K562 (cell line): ENCODE data around the gene SPEM1. TPM values are rescaled to one million over a fixed set of nuclear protein-coding genes. Genes with fewer than 3 reads are reported as not detected.
A peak's percentile ranks its signal among the peaks of the same experiment; 100 is the strongest.

Source experiments
- ATAC-seq: fragments of 200-7000 bp; cut with Tn5 transposase; 3 replicates; pipeline ENCODE4 v1.9.1; 2020; ENCODE audit warnings: moderate library complexity
- BruUV-seq: library from RNA; stranded (reverse); fragments of 400-500 nt; replicated peaks from 2 replicates; lab custom pipeline; 2021; lab: Mats Ljungman, UMichigan
- CTCF ChIA-PET: fragments of 300-600 bp; formaldehyde crosslinking; extraction: SDS; loops from one replicate; lab custom pipeline; 2021; ENCODE audit warnings: low intra/inter-chr PET ratio; lab: Yijun Ruan, JAX
- POLR2A ChIA-PET: fragments of 300-600, 350-650 bp; sonication (Branson Sonifier 250); formaldehyde crosslinking; extraction: SDS; loops from one replicate; lab custom pipeline; 2021; ENCODE audit warnings: antibody characterized with exemption, inconsistent platforms; lab: Yijun Ruan, JAX
- DNase-seq, 4 experiments: peaks; one replicate each; pipeline versions ENCODE4 v3.0.0 to v3.0.0-alpha.2; 2011 to 2018; ENCODE audit warnings: low spot score in 3 of 4, mixed read lengths in 3 of 4; ENCODE audit errors: extremely low read depth in 1 of 4
- FAIRE-seq: peaks from 2 replicates; lab custom pipeline; 2011; peaks lifted over from hg19 to GRCh38; lab: Jason Lieb, UNC
- H2AFZ ChIP-seq: 2 replicates; pipeline ENCODE4 v1.6.0; 2011; ENCODE audit warnings: low read depth, low read length, control low read depth, inconsistent platforms
- H3K27ac ChIP-seq: fragments of 200-600 bp; 3 replicates; pipeline ENCODE4 v1.8.0; 2011; ENCODE audit warnings: low read depth, mild to moderate bottlenecking, control low read depth, inconsistent platforms, low read length, moderate library complexity, mixed read lengths; ENCODE audit errors: extremely low read depth
- H3K27me3 ChIP-seq, 2 experiments: fragments of 300-600 bp in 1 of 2; 2 replicates in 1 of 2; 3 replicates in 1 of 2; pipeline versions ENCODE4 v1.6.0 to v1.8.0; 2011; ENCODE audit warnings: inconsistent platforms in 2 of 2, low read length in 2 of 2, mild to moderate bottlenecking in 1 of 2, mixed read lengths in 1 of 2, moderate library complexity in 1 of 2; ENCODE audit not compliant: control insufficient read depth in 2 of 2, insufficient read depth in 2 of 2
- H3K36me3 ChIP-seq: fragments of 300-600 bp; 3 replicates; pipeline ENCODE4 v1.8.0; 2011; ENCODE audit warnings: mild to moderate bottlenecking, low read length, inconsistent platforms; ENCODE audit not compliant: control insufficient read depth, insufficient read depth
- H3K4me1 ChIP-seq, 2 experiments: fragments of 200-600 bp in 1 of 2; replicated peaks in 1 of 2; 2 replicates in 1 of 2; 3 replicates in 1 of 2; pipeline versions ENCODE4 v1.5.1 to v1.8.0; 2011; ENCODE audit warnings: inconsistent platforms in 2 of 2, low read length in 2 of 2, mild to moderate bottlenecking in 1 of 2, mixed read lengths in 1 of 2, moderate library complexity in 1 of 2; ENCODE audit not compliant: control insufficient read depth in 2 of 2, insufficient read depth in 2 of 2
- H3K4me2 ChIP-seq: 2 replicates; pipeline ENCODE4 v1.6.1; 2011; ENCODE audit warnings: low read length, control low read depth, inconsistent platforms, mixed read lengths; ENCODE audit not compliant: insufficient read depth
- H3K4me3 ChIP-seq: fragments of 200-600 bp; sonication (generic), shearing (Covaris generic); 2 replicates; pipeline ENCODE4 v1.5.1; 2016; ENCODE audit warnings: control low read depth, inconsistent platforms
- H3K79me2 ChIP-seq: fragments of 200-600 bp; 3 replicates; pipeline ENCODE4 v1.8.0; 2011; ENCODE audit warnings: low read length, inconsistent platforms; ENCODE audit not compliant: control insufficient read depth, insufficient read depth
- H3K9ac ChIP-seq, 2 experiments: 2 replicates each; pipeline versions ENCODE4 v1.6.0 to v1.6.1; 2011; ENCODE audit warnings: low read depth in 2 of 2, low read length in 2 of 2, control low read depth in 1 of 2, inconsistent platforms in 1 of 2, mild to moderate bottlenecking in 1 of 2, mixed read lengths in 1 of 2; ENCODE audit not compliant: insufficient read depth in 1 of 2
- H3K9me1 ChIP-seq: one replicate; pipeline ENCODE4 v1.6.0; 2011; ENCODE audit warnings: inconsistent platforms, mild to moderate bottlenecking, low read length, moderate library complexity; ENCODE audit not compliant: control insufficient read depth, insufficient read depth
- H3K9me3 ChIP-seq: replicated peaks from 2 replicates; pipeline ENCODE4 v1.5.1; 2011; ENCODE audit warnings: low read depth, low read length, inconsistent platforms; ENCODE audit not compliant: control insufficient read depth, insufficient read depth
- H4K20me1 ChIP-seq: replicated peaks from 2 replicates; pipeline ENCODE4 v1.6.1; 2011; ENCODE audit warnings: low read length, inconsistent platforms, mixed read lengths; ENCODE audit not compliant: control insufficient read depth, insufficient read depth
- ZNF165 ChIP-seq: fragments of 250-450 bp; sonication (Bioruptor Pico); IDR thresholded peaks from 2 replicates; pipeline ENCODE4 v1.4.0; 2020; ENCODE audit warnings: borderline replicate concordance
- WGBS: fragments of 100-300 bp; shearing (Covaris generic); methylation state at CpG from one replicate; pipeline ENCODE4 v1.1.6; 2016; ENCODE audit warnings: low coverage, mixed read lengths; ENCODE audit not compliant: insufficient coverage; ENCODE audit errors: missing lambda C conversion rate; 5-methylcytosine and 5-hydroxymethylcytosine counted together
- in situ Hi-C: fragments of 300-500 bp; cut with MboI; formaldehyde crosslinking; loops from 4 replicates; pipeline ENCODE4 v1.15.0; 2018; ENCODE audit warnings: inconsistent platforms, mixed read lengths
- intact Hi-C: fragments of 100-400 bp; cut with micrococcal nuclease; formaldehyde crosslinking; loops from 2 replicates; pipeline ENCODE4 v1.14.2; 2022
- polyA plus RNA-seq, 8 experiments: library from polyadenylated mRNA; depleted of rRNA in 4 of 8; stranded (reverse) in 5 of 8; unstranded in 3 of 8; fragments of >200 nt; fragmentation: Nextera tagmentation in 2 of 8; fragmentation: Illumina TruSeq in 1 of 8; extraction: Ambion mirVana in 2 of 8; extraction: Trizol in 1 of 8; gene quantifications; 2 replicates each; pipeline versions ENCODE4 v1.2.1 to v1.2.3, GENCODE V29; 2011 to 2014; ENCODE audit warnings: inconsistent platforms in 1 of 8, missing spikeins in 1 of 8
- total RNA-seq, 7 experiments: library from RNA; depleted of rRNA in 6 of 7; stranded (reverse); fragments of >200 nt in 6 of 7; fragmentation: Illumina TruSeq in 2 of 7; extraction: Trizol in 2 of 7; gene quantifications; 2 replicates each; pipeline versions ENCODE4 v1.2.1 to v1.2.3, GENCODE V29; 2011 to 2021; ENCODE audit warnings: low replicate concordance in 1 of 7
- TF ChIP-seq, protein P1 (sequence below): fragments of 250-450 bp; sonication (Bioruptor Pico); IDR thresholded peaks from 2 replicates; pipeline ENCODE4 v1.5.0; 2021
- TF ChIP-seq, protein P2 (sequence below): fragments of 450-650 bp; IDR thresholded peaks from 2 replicates; pipeline ENCODE4 v1.6.1; 2018; ENCODE audit not compliant: partially characterized antibody

The SPEM1 gene
- total and polyA plus RNA-seq, 9 of the 15 experiments (the other 6 are each of a cell fraction or from before 2014, with no cell fraction given) = not detected

DNA sequence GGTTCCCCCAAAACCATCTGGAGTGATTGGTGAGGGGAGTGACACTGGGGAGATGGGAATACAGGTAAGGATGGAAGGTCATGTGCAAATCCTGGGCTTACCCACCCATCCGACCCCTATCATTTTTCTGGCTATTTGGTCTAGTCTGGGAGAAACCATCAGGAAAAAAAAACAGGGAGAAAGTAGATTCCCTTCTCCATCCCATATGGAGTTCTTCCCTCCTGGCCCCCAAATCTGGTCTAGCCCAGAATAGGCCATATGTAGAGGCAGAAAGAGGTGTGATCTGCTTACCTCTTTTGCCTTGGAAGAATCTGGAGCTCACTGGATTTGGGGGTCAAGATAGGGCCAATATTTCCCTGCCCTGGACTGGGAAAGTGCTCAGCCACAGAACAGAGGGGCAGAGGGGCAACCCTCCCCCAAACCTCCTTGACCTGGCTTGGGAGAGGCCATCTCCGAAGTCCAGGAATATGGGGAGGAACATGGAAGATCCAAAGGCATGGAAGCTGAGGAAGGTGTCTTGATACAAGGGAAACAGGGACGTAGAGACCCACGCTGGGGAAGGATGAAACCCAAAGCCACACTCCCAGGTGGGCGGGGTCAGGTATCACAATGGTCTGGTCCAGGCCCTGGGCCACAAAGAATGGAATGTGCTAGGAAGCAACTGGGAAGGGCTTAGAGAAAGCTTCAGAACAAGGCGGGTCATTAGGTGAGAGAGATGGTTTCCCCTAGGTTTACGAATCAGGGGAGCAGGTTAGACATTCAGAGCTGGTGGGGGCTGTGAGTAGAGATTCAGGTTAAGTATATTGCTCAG is 40.9 kb downstream of the SPEM1 start:
- Histone ChIP-seq H4K20me1 (no peaks in the 10 kb centered on the region), H2AFZ (no peak overlapping the region), H3K9me3 (no peaks in the 10 kb centered on the region), H3K27ac (no peak overlapping the region), H3K4me2 (no peak overlapping the region), H3K4me1 (peaks cover 0 to 20% of the 10 kb centered on the region in 2 experiments; a peak in 2 of 5 replicates), H3K79me2 (no peaks in the 10 kb centered on the region; the same call in 2 of the 3 replicates), H3K9me1 (no peaks in the 10 kb centered on the region), H3K4me3 (no peak overlapping the region), H3K9ac (no peak overlapping the region), H3K36me3 (peaks cover 30% of the 10 kb centered on the region; the same call in 1 of the 3 replicates), H3K27me3 (no peaks in the 10 kb centered on the region)
- ChIA-PET CTCF (no interaction called here), POLR2A (interaction anchor here (0.6 to 1.5 kb wide), 6 partner anchors 10 to 111 kb away, joined by 3 to 6 read pairs (median 4); no protein-coding TSS in a partner anchor)
- intact Hi-C loops (no loop called here), in situ Hi-C loops (no loop called here)
- DNase-seq (no peak), FAIRE-seq (no peak), ATAC-seq (no peak)
- BruUV-seq = no TSS peak
- 93% methylated on average over 6 of the region's 7 CpGs for whole genome bisulfite sequencing
- TF ChIP-seq ZNF165 (CRISPR knock-in tag) = no peak
- TF ChIP-seq, protein P1, sequence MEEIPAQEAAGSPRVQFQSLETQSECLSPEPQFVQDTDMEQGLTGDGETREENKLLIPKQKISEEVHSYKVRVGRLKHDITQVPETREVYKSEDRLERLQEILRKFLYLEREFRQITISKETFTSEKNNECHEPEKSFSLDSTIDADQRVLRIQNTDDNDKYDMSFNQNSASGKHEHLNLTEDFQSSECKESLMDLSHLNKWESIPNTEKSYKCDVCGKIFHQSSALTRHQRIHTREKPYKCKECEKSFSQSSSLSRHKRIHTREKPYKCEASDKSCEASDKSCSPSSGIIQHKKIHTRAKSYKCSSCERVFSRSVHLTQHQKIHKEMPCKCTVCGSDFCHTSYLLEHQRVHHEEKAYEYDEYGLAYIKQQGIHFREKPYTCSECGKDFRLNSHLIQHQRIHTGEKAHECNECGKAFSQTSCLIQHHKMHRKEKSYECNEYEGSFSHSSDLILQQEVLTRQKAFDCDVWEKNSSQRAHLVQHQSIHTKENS = no peak
- TF ChIP-seq, protein P2, sequence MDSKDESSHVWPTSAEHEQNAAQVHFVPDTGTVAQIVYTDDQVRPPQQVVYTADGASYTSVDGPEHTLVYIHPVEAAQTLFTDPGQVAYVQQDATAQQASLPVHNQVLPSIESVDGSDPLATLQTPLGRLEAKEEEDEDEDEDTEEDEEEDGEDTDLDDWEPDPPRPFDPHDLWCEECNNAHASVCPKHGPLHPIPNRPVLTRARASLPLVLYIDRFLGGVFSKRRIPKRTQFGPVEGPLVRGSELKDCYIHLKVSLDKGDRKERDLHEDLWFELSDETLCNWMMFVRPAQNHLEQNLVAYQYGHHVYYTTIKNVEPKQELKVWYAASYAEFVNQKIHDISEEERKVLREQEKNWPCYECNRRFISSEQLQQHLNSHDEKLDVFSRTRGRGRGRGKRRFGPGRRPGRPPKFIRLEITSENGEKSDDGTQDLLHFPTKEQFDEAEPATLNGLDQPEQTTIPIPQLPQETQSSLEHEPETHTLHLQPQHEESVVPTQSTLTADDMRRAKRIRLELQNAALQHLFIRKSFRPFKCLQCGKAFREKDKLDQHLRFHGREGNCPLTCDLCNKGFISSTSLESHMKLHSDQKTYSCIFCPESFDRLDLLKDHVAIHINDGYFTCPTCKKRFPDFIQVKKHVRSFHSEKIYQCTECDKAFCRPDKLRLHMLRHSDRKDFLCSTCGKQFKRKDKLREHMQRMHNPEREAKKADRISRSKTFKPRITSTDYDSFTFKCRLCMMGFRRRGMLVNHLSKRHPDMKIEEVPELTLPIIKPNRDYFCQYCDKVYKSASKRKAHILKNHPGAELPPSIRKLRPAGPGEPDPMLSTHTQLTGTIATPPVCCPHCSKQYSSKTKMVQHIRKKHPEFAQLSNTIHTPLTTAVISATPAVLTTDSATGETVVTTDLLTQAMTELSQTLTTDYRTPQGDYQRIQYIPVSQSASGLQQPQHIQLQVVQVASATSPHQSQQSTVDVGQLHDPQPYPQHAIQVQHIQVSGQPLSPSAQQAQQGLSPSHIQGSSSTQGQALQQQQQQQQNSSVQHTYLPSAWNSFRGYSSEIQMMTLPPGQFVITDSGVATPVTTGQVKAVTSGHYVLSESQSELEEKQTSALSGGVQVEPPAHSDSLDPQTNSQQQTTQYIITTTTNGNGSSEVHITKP = peak; percentile 90
- TF ChIP-seq, all 486 proteins: peak for 1
